ENCODE results near the gene ASTE1.
A peak's percentile ranks its signal among the peaks of the same experiment; 100 is the strongest.
"Not testable (repeated sequence)": the region's sequence is repeated elsewhere in the genome, so short reads cannot be mapped to it uniquely, and the experiment has no call there.

ASTE1 gene

GRCh38 chr3:131008326-131008725, 18.3 kb downstream of the ASTE1 start:
- no peak for DNase-seq (ENCODE audit: low spot score)

GRCh38 chr3:131007782-131008181, 18.8 kb downstream of the ASTE1 start:
- DNase-seq (ENCODE audit: low spot score) = no peak

DNA sequence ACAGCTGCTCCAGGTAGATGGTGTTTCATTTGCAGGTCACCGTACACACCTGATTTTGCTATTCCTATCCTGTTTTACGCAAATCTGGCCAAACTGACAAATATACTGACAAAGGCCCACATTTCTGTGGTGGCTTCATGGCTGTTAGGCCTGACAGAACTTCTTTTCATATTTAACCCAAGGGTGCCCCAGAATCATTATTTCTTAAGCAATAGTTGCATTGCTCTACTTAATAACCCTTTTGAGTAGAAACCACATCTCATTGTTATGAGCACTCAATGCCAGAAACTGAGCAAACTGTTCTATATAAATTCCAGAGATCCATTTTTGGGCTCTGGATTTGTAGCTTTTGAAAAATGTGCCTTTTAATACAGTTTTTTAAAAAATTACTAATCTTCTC, 19.4 kb downstream of the ASTE1 start:
- no peak for DNase-seq (ENCODE audit: low spot score)

DNA sequence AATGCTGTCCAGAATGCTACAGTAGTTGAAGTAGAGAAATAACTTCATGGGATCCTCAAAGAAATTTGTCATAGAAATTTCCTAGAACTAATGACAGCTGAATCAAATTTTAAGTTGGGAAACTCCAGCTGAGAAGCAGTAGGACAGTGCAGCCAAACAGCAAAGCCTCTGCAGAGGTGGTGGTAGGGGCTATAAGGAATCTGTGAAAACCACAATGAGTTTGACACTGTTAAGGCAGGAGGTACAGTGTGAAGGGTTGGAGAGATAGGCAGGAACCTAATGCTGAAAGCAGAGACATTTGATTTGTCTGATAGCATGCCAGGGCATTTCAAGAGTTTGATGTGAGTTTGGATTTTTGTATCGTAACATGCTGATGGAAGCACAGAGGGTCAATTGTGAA, 22.0 kb downstream of the ASTE1 start:
- no peak for DNase-seq (ENCODE audit: low spot score)

DNA sequence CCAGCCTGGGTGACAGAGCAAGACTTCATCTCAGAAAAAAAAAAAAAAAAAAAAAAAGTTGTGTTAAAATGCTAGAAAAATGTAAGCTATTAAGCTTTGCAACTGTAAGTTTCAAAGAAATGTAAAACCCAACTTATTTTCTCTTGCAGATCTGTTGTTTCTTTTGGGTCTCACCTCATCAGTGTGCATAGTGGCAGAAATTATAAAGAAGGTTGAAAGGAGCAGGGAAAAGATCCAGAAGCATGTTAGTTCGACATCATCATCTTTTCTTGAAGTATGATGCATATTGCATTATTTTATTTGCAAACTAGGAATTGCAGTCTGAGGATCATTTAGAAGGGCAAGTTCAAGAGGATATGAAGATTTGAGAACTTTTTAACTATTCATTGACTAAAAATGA, 25.6 kb downstream of the ASTE1 start:
- DNase-seq (ENCODE audit: low spot score) = no peak

- DNase-seq (ENCODE audit: low spot score) = no peak
Observed at GRCh38 chr3:130997289-130997688, 29.3 kb downstream of the ASTE1 start.

DNA sequence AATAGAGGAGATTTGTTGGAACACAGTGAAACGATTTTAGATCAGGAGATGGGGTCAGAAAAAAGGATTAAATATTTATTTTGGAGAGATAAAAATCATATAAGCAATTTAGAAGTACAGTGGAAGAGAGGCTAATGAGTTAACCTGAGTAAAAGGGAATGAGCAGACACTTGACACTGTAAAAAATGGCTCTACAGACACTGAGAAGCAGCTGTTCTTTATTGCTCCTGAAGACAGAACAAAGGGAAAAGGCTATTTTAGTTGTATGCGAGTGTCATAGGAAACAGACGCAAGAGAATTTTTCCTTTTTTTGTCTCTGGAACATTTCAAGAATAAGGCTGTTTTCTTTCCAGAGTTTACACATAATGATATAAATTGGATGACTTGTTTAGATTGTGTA, 34.3 kb downstream of the ASTE1 start:
- DNase-seq (ENCODE audit: low spot score) = no peak

DNA sequence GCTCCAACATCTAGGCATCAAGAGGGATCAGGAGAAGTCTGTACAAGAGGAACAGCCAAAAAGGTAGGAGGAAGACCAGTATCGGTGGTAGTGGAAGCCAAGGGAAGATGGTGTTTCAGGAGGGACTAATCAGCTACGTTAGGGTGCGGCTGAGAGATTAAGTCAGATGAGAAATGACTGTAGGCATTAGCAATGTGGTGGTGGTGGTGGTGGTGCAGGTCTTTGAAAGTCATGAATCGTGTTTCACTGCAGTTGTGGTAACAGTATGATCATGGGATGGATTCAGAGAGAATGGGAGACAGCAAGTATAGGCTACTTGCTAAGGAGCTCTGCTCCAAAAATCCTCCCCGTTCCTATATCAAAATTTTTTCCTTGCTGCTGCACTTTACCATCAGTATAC, 35.5 kb downstream of the ASTE1 start:
- peak; percentile 15 for DNase-seq (ENCODE audit: low spot score)

GRCh38 chr3:130990282-130990681, 36.3 kb downstream of the ASTE1 start:
- DNase-seq (ENCODE audit: low spot score) = no peak

- DNase-seq (ENCODE audit: low spot score) = no peak
Observed at GRCh38 chr3:130981469-130981868, 45.2 kb downstream of the ASTE1 start.

DNA sequence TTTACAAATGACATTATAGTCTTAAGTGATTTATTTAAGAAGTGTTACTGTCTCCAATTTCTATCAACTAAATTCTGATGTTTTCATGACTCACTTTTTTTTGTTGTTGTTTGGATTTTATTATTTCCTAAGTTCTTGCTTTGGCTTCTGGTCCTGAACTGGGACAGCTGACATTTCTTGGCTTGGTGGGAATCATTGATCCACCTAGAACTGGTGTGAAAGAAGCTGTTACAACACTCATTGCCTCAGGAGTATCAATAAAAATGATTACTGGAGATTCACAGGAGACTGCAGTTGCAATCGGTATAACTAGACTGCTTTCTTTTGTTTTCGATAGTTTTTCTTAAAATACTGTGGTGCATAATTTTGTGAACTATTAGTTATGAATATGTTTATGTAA, 47.5 kb downstream of the ASTE1 start:
- no peak for DNase-seq (ENCODE audit: low spot score)

- no peak for DNase-seq (ENCODE audit: low spot score)
Observed at GRCh38 chr3:130976706-130977105, 49.9 kb downstream of the ASTE1 start.

DNA sequence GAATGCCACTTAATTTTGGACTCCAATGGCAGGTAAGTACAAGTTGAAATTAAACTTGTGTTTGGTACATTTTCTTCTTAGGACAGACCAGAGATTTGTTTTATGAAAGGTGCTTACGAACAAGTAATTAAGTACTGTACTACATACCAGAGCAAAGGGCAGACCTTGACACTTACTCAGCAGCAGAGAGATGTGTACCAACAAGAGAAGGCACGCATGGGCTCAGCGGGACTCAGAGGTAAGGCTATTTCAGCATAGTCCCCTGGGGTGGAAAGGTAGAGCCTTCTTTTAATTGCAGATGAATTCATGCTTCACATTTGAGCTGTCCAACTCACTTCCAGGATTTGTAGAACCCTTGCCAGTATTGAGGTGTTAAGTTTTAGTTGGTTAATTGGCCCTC, 51.4 kb downstream of the ASTE1 start:
- no peak for DNase-seq (ENCODE audit: low spot score)

DNA sequence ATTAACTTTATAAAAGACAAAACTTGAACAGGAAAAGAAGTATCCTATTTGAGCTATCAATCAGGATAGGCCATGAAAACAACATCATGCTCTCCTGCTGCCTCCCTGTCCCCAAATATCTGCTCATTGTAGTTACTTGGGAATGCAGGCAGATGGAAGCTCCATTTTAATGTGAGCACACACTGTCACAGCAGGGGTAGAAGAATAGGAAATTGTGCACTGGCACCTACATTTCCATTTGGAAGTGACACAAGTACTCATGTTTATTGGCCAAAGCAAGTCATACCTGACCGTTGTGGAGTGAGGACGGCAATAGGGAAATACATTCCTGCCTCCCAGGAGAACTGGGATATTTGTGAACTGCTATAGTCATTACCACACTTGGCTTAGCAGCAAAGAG, 52.4 kb downstream of the ASTE1 start:
- no peak for DNase-seq (ENCODE audit: low spot score)

- DNase-seq (ENCODE audit: low spot score) = no peak
Observed at GRCh38 chr3:130973406-130973805, 53.2 kb downstream of the ASTE1 start.

GRCh38 chr3:130972592-130972991, 54.0 kb downstream of the ASTE1 start:
- DNase-seq (ENCODE audit: low spot score) = not testable (repeated sequence)

DNA sequence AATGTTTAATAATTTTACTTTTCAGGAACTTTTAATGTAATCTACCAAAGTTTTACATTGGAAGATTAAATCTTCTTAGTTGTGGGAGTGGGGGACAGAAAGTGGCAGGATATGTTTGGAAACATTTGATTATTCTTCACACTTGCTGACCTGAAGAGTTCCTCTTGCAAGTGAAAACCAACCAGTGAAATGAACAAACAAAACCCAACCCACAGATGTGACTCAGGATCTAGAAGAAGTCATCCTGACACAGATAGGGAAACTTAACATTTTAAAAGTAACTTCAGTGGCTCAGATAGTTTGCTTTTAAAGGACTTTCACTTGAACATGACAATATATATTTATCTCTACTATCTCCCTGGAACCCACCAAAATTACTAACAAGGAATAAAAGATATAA, 55.4 kb downstream of the ASTE1 start:
- DNase-seq (ENCODE audit: low spot score) = peak; percentile 9

GRCh38 chr3:130969621-130970020, 57.0 kb downstream of the ASTE1 start:
- DNase-seq (ENCODE audit: low spot score) = no peak

DNA sequence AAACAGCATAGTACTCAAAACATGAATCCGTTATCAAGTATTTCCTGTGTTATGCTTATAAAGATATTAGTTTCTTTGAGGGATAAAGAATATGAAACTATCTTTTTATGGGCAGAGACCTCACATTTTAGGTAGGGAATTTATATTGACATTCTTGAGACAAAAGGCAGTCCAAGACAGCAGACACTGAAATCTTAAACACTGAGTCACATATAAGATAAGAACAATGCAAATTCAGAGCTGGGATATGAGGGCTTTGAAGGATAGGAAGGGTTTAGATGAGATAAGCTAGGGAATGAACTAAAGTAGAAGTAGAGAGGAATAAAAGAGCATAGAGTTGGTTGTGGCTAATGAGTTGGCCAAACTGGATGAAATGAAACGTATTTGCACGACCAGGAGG, 58.4 kb downstream of the ASTE1 start:
- no peak for DNase-seq (ENCODE audit: low spot score)

GRCh38 chr3:130967281-130967680, 59.3 kb downstream of the ASTE1 start:
- no peak for DNase-seq (ENCODE audit: low spot score)

- DNase-seq (ENCODE audit: low spot score) = no peak
Observed at GRCh38 chr3:130963878-130964277, 62.7 kb downstream of the ASTE1 start.

Data from activated CD4-positive, alpha-beta T cell treated with anti-CD3 and anti-CD28 coated beads, Interleukin-2, Interleukin-4, amounts not matched to agents 100 ng/mL and 50 ng/mL, durations not matched to agents 16 hours and 8 hours (primary cell).